HEK293 (cell line): ENCODE results near the gene KRTCAP2.

ENCODE experiments used
- ELK4 ChIP-seq: IDR thresholded peaks from 2 replicates; pipeline ENCODE4 v1.6.1; 2011; ENCODE audit warnings: mild to moderate bottlenecking, low read depth, low read length, borderline replicate concordance
- GLI2 ChIP-seq: fragments of 450-650 bp; formaldehyde crosslinking; IDR thresholded peaks from 2 replicates; pipeline ENCODE4; 2017; ENCODE audit warnings: missing biosample characterization, missing genetic modification characterization, low read depth, borderline replicate concordance
- KLF10 ChIP-seq: fragments of 450-650 bp; IDR thresholded peaks from 2 replicates; pipeline ENCODE4 v1.5.1; 2018; ENCODE audit warnings: missing biosample characterization, mild to moderate bottlenecking, missing genetic modification characterization
- MYNN ChIP-seq: fragments of 450-650 bp; formaldehyde crosslinking; IDR thresholded peaks from 2 replicates; pipeline ENCODE4 v1.5.1; 2016; ENCODE audit warnings: missing biosample characterization, missing genetic modification characterization, borderline replicate concordance
- PATZ1 ChIP-seq: fragments of 450-650 bp; formaldehyde crosslinking; IDR thresholded peaks from 2 replicates; pipeline ENCODE4 v1.5.1; 2016; ENCODE audit warnings: missing biosample characterization, missing genetic modification characterization
- PBX3 ChIP-seq: sonication (generic); formaldehyde crosslinking; IDR thresholded peaks from 2 replicates; pipeline ENCODE4 v1.8.1; 2022; ENCODE audit warnings: mild to moderate bottlenecking, moderate library complexity, missing genetic modification reagents
- PRDM1 ChIP-seq: fragments of 450-650 bp; formaldehyde crosslinking; IDR thresholded peaks from 2 replicates; pipeline ENCODE4; 2016; ENCODE audit warnings: missing biosample characterization, missing genetic modification characterization
- SP2 ChIP-seq: fragments of 450-650 bp; formaldehyde crosslinking; IDR thresholded peaks from 2 replicates; pipeline ENCODE4 v1.5.1; 2016; ENCODE audit warnings: missing biosample characterization, missing genetic modification characterization
- ZBTB17 ChIP-seq: fragments of 450-650 bp; formaldehyde crosslinking; IDR thresholded peaks from 2 replicates; pipeline ENCODE4 v1.5.1; 2016; ENCODE audit warnings: missing biosample characterization, missing genetic modification characterization
- ZBTB49 ChIP-seq: fragments of 450-650 bp; formaldehyde crosslinking; IDR thresholded peaks from 2 replicates; pipeline ENCODE4 v1.5.1; 2016; ENCODE audit warnings: missing biosample characterization, missing genetic modification characterization, low read depth
- ZNF121 ChIP-seq: fragments of 450-650 bp; formaldehyde crosslinking; IDR thresholded peaks from 2 replicates; pipeline ENCODE4 v1.5.1; 2016; ENCODE audit warnings: missing biosample characterization, missing genetic modification characterization
- ZNF148 ChIP-seq: fragments of 450-650 bp; formaldehyde crosslinking; IDR thresholded peaks from 2 replicates; pipeline ENCODE4 v1.5.0; 2017; ENCODE audit warnings: missing biosample characterization, missing genetic modification characterization, borderline replicate concordance
- ZNF16 ChIP-seq: fragments of 450-650 bp; formaldehyde crosslinking; IDR thresholded peaks from 2 replicates; pipeline ENCODE4 v1.5.1; 2016; ENCODE audit warnings: low read depth, missing biosample characterization, missing genetic modification characterization
- ZNF169 ChIP-seq: fragments of 450-650 bp; formaldehyde crosslinking; IDR thresholded peaks from 2 replicates; pipeline ENCODE4 v1.5.1; 2016; ENCODE audit warnings: missing biosample characterization, missing genetic modification characterization
- ZNF18 ChIP-seq: fragments of 450-650 bp; formaldehyde crosslinking; IDR thresholded peaks from 2 replicates; pipeline ENCODE4 v1.5.1; 2016; ENCODE audit warnings: missing biosample characterization, missing genetic modification characterization
- ZNF184 ChIP-seq: fragments of 450-650 bp; IDR thresholded peaks from 2 replicates; pipeline ENCODE4 v1.5.1; 2018; ENCODE audit warnings: missing biosample characterization, mild to moderate bottlenecking, missing genetic modification characterization
- ZNF2 ChIP-seq: fragments of 450-650 bp; formaldehyde crosslinking; IDR thresholded peaks from 2 replicates; pipeline ENCODE4 v1.5.1; 2016; ENCODE audit warnings: missing biosample characterization, missing genetic modification characterization
- ZNF214 ChIP-seq: fragments of 450-650 bp; formaldehyde crosslinking; IDR thresholded peaks from 2 replicates; pipeline ENCODE4 v1.5.1; 2017; ENCODE audit warnings: missing biosample characterization, mild to moderate bottlenecking, missing genetic modification characterization, borderline replicate concordance
- ZNF302 ChIP-seq: fragments of 450-650 bp; formaldehyde crosslinking; IDR thresholded peaks from 2 replicates; pipeline ENCODE4 v1.5.1; 2016; ENCODE audit warnings: missing biosample characterization, missing genetic modification characterization, low read depth
- ZNF341 ChIP-seq: fragments of 450-650 bp; formaldehyde crosslinking; IDR thresholded peaks from 2 replicates; pipeline ENCODE4; 2016; ENCODE audit warnings: low read depth, missing biosample characterization, missing genetic modification characterization
- ZNF37A ChIP-seq: fragments of 450-650 bp; IDR thresholded peaks from 2 replicates; pipeline ENCODE4 v1.5.1; 2018; ENCODE audit warnings: missing biosample characterization, missing genetic modification characterization
- ZNF544 ChIP-seq: fragments of 450-650 bp; formaldehyde crosslinking; IDR thresholded peaks from 2 replicates; pipeline ENCODE4 v1.5.0; 2017; ENCODE audit warnings: missing biosample characterization, missing genetic modification characterization
- ZNF555 ChIP-seq: fragments of 450-650 bp; formaldehyde crosslinking; conservative IDR thresholded peaks from 2 replicates; pipeline ENCODE4 v1.5.1; 2017; ENCODE audit warnings: missing biosample characterization, mild to moderate bottlenecking, missing genetic modification characterization, inconsistent platforms
- ZNF600 ChIP-seq: fragments of 450-650 bp; formaldehyde crosslinking; IDR thresholded peaks from 2 replicates; pipeline ENCODE4 v1.5.1; 2016; ENCODE audit warnings: missing biosample characterization, missing genetic modification characterization
- ZNF624 ChIP-seq: fragments of 450-650 bp; formaldehyde crosslinking; IDR thresholded peaks from 2 replicates; pipeline ENCODE4 v1.5.1; 2017; ENCODE audit warnings: missing biosample characterization, missing genetic modification characterization
- ZNF639 ChIP-seq: fragments of 450-650 bp; formaldehyde crosslinking; IDR thresholded peaks from 2 replicates; pipeline ENCODE4 v1.5.1; 2016; ENCODE audit warnings: missing biosample characterization, missing genetic modification characterization
- ZNF660 ChIP-seq: fragments of 450-650 bp; IDR thresholded peaks from 2 replicates; pipeline ENCODE4 v1.5.1; 2018; ENCODE audit warnings: missing biosample characterization, mild to moderate bottlenecking, missing genetic modification characterization
- ZNF707 ChIP-seq: fragments of 450-650 bp; formaldehyde crosslinking; IDR thresholded peaks from 2 replicates; pipeline ENCODE4 v1.5.1; 2016; ENCODE audit warnings: missing biosample characterization, missing genetic modification characterization

KRTCAP2 gene

GRCh38 chr1:155193275-155193990 lies 20.3 kb upstream of the KRTCAP2 start (continued):
- TF ChIP-seq PBX3 (CRISPR knock-in tag) (no peak), ZNF555 (tag by site-specific recombination) (no peak), ZNF639 (tag by site-specific recombination) (peak; percentile 49), ZNF214 (tag by site-specific recombination) (no peak), ZNF2 (tag by site-specific recombination) (peak; percentile 33; the same call in 1 of the 2 replicates), PRDM1 (peak; percentile 82), ZNF624 (tag by site-specific recombination) (0 out of 2 replicates have a peak, but pooled peaks have one; percentile 65), ZNF148 (no peak), ZNF18 (no peak), ZBTB49 (tag by site-specific recombination) (no peak), ZNF121 (no peak), PATZ1 (tag by site-specific recombination) (peak; percentile 94), ZNF169 (no peak), GLI2 (tag by site-specific recombination) (no peak), ZNF37A (no peak), ZNF16 (no peak), ZNF184 (tag by site-specific recombination) (0 out of 2 replicates have a peak, but pooled peaks have one; percentile 13), ZBTB17 (tag by site-specific recombination) (no peak; the same call in 1 of the 2 replicates), ZNF302 (tag by site-specific recombination) (no peak), ZNF544 (tag by site-specific recombination) (no peak), MYNN (tag by site-specific recombination) (no peak), SP2 (tag by site-specific recombination) (peak; percentile 52), ELK4 (no peak), ZNF707 (no peak), ZNF600 (peak; percentile 84), KLF10 (tag by site-specific recombination) (no peak), ZNF660 (tag by site-specific recombination) (peak; percentile 90), ZNF341 (tag by site-specific recombination) (peak; percentile 90)
